Measurements from ENCODE around the gene CTBP1.

- TF ChIP-seq CTCF (IDR thresholded peaks at IDR 0.05; ENCODE audit: low read depth, low read length) = no peak
- no peak for TF ChIP-seq POLR2A (IDR thresholded peaks at IDR 0.05; ENCODE audit: extremely low read depth, insufficient read length)
- no peak for TF ChIP-seq MAX (IDR thresholded peaks at IDR 0.05; ENCODE audit: low read depth, low read length)
Observed at GRCh38 chr4:1294424-1294823, 45.5 kb upstream of the CTBP1 start.

Data from NB4 (cell line).